ENCODE measurements around the gene RSL24D1.

RSL24D1 gene

GRCh38 chr15:55220606-55221005 is 23.9 kb upstream of the RSL24D1 start:
- H3F3A ChIP-seq (ENCODE audit: insufficient read depth, low read length): peaks cover 12% of the 10 kb centered on the region; the same call in 1 of the 2 replicates
- H4K20me1 ChIP-seq (ENCODE audit: insufficient read depth, low read length): no peaks in the 10 kb centered on the region
- peaks cover 3% of the 10 kb centered on the region for H3K36me3 ChIP-seq (replicated peaks; ENCODE audit: insufficient read depth, low read length)
- H3K9me2 ChIP-seq (replicated peaks; ENCODE audit: insufficient read depth, low read length): no peaks in the 10 kb centered on the region
- no peak overlapping the region for H3K4me2 ChIP-seq (ENCODE audit: low read depth, low read length)
- peaks cover 39% of the 10 kb centered on the region for H3K4me1 ChIP-seq (ENCODE audit: low read length)
- H3K4me3 ChIP-seq (ENCODE audit: low read length): no peak overlapping the region
- H3K79me2 ChIP-seq (ENCODE audit: low read length): no peaks in the 10 kb centered on the region
- H3K27me3 ChIP-seq (replicated peaks; ENCODE audit: insufficient read depth, low read length): no peaks in the 10 kb centered on the region
- H3K27ac ChIP-seq (ENCODE audit: low read length): no peak overlapping the region
- no peak overlapping the region for H3K9ac ChIP-seq (ENCODE audit: low read length)
- H3K9me3 ChIP-seq (replicated peaks; ENCODE audit: insufficient read depth, low read length): no peaks in the 10 kb centered on the region
- DNase-seq: no peak
- TF ChIP-seq CTCF (IDR thresholded peaks at IDR 0.05; ENCODE audit: low read length): no peak
- no peak for TF ChIP-seq EZH2 (optimal IDR thresholded peaks at IDR 0.05; ENCODE audit: low read depth, low read length)
- TF ChIP-seq EZH2phosphoT487 (IDR thresholded peaks at IDR 0.05; ENCODE audit: low read length): no peak
- no peak overlapping the region for H2AFZ ChIP-seq (ENCODE audit: low read length)

- H4K20me1 ChIP-seq (ENCODE audit: insufficient read depth, low read length): no peaks in the 10 kb centered on the region
- H2AFZ ChIP-seq (ENCODE audit: low read length): no peak overlapping the region
- DNase-seq: no peak
- no peak for TF ChIP-seq EZH2phosphoT487 (IDR thresholded peaks at IDR 0.05; ENCODE audit: low read length)
- no peak for TF ChIP-seq EZH2 (optimal IDR thresholded peaks at IDR 0.05; ENCODE audit: low read depth, low read length)
- no peak for TF ChIP-seq CTCF (IDR thresholded peaks at IDR 0.05; ENCODE audit: low read length)
- no peaks in the 10 kb centered on the region for H3K9me2 ChIP-seq (replicated peaks; ENCODE audit: insufficient read depth, low read length)
- H3K36me3 ChIP-seq (replicated peaks; ENCODE audit: insufficient read depth, low read length): peaks cover 3% of the 10 kb centered on the region
- no peaks in the 10 kb centered on the region for H3K9me3 ChIP-seq (replicated peaks; ENCODE audit: insufficient read depth, low read length)
- H3K27ac ChIP-seq (ENCODE audit: low read length): no peak overlapping the region
- no peak overlapping the region for H3K4me2 ChIP-seq (ENCODE audit: low read depth, low read length)
- H3K79me2 ChIP-seq (ENCODE audit: low read length): no peaks in the 10 kb centered on the region
- H3K4me3 ChIP-seq (ENCODE audit: low read length): no peak overlapping the region
- H3K9ac ChIP-seq (ENCODE audit: low read length): no peak overlapping the region
- peaks cover 12% of the 10 kb centered on the region; the same call in 1 of the 2 replicates for H3F3A ChIP-seq (ENCODE audit: insufficient read depth, low read length)
- H3K27me3 ChIP-seq (replicated peaks; ENCODE audit: insufficient read depth, low read length): no peaks in the 10 kb centered on the region
- peaks cover 27% of the 10 kb centered on the region for H3K4me1 ChIP-seq (ENCODE audit: low read length)
These were observed 21.3 kb upstream of the RSL24D1 start for GRCh38 chr15:55218056-55218455.

GRCh38 chr15:55204464-55204863 is 7.7 kb upstream of the RSL24D1 start:
- Histone ChIP-seq H3K9ac (ENCODE audit: low read length) (no peak overlapping the region), H3K36me3 (replicated peaks; ENCODE audit: insufficient read depth, low read length) (no peaks in the 10 kb centered on the region), H3K27me3 (replicated peaks; ENCODE audit: insufficient read depth, low read length) (no peaks in the 10 kb centered on the region), H3K9me3 (replicated peaks; ENCODE audit: insufficient read depth, low read length) (no peaks in the 10 kb centered on the region), H3K4me1 (ENCODE audit: low read length) (no peaks in the 10 kb centered on the region), H3K4me2 (ENCODE audit: low read depth, low read length) (no peak overlapping the region), H3K27ac (ENCODE audit: low read length) (no peak overlapping the region), H4K20me1 (ENCODE audit: insufficient read depth, low read length) (no peaks in the 10 kb centered on the region), H3K4me3 (ENCODE audit: low read length) (no peak overlapping the region), H3K79me2 (ENCODE audit: low read length) (no peaks in the 10 kb centered on the region), H3K9me2 (replicated peaks; ENCODE audit: insufficient read depth, low read length) (no peaks in the 10 kb centered on the region), H3F3A (ENCODE audit: insufficient read depth, low read length) (no peaks in the 10 kb centered on the region), H2AFZ (ENCODE audit: low read length) (no peak overlapping the region)
- TF ChIP-seq EZH2phosphoT487 (IDR thresholded peaks at IDR 0.05; ENCODE audit: low read length): no peak
- TF ChIP-seq CTCF (IDR thresholded peaks at IDR 0.05; ENCODE audit: low read length): no peak
- TF ChIP-seq EZH2 (optimal IDR thresholded peaks at IDR 0.05; ENCODE audit: low read depth, low read length): no peak
- no peak for DNase-seq

Data from MM.1S (cell line).